ENCODE measurements around the gene VSIG8.

GRCh38 chr1:159870704-159871103 lies 8.2 kb upstream of the VSIG8 start:
- TF ChIP-seq CTCF (IDR thresholded peaks at IDR 0.05; ENCODE audit: low read depth, low read length) = no peak
- TF ChIP-seq POLR2A (IDR thresholded peaks at IDR 0.05; ENCODE audit: extremely low read depth, insufficient read length) = no peak
- no peak for TF ChIP-seq MYC (IDR thresholded peaks at IDR 0.05; ENCODE audit: low read depth, low read length)
